HG02970 (cell line): Measurements from ENCODE around the gene DYNC2H1.

Experiments used
- ATAC-seq: cut with Tn5 transposase; IDR thresholded peaks from one replicate; pipeline ENCODE4 v1.9.1; 2021; ENCODE audit warnings: mild to moderate bottlenecking, moderate library complexity, moderate number of reproducible peaks; ENCODE audit not compliant: unreplicated experiment, low FRiP score

Gene DYNC2H1

DNA sequence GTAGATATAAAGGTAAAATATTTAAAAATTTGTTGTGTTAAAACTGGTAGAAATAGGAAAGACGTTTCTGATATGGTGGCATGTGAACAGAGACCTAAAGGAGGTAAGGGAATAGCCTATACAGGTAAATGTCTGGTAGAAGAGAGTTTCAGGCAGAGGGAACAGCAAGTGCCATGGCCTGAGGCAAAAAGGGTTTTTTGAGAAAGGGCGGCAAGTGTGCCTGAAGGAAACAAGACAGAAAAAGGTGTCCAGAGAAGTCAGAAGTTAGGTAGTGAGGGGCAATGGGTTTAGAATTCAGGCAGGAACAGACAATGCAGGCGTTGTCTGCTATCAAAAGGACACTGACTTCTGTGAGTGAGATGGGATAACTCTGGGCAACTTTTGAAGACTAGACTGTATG, 339.7 kb downstream of the DYNC2H1 start:
- ATAC-seq, result no peak

DNA sequence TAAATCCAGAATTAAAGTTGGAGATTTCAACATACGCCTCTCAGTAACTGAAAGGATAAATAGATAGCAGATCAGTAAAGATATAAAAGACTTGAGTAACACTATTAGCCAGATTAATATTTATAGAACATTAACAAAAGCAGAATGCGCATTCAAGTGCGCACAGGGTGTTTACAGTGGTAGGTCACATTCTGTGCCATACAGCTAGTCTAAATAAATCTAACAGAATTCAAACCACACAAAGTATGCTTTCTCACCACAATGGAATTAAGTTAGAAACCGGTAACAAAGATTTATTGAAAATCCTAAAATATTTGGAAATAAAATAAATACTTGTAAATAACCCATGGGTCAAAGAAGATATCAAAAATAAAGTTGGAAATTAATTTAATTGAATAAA, 341.0 kb downstream of the DYNC2H1 start:
- ATAC-seq, result no peak

DNA sequence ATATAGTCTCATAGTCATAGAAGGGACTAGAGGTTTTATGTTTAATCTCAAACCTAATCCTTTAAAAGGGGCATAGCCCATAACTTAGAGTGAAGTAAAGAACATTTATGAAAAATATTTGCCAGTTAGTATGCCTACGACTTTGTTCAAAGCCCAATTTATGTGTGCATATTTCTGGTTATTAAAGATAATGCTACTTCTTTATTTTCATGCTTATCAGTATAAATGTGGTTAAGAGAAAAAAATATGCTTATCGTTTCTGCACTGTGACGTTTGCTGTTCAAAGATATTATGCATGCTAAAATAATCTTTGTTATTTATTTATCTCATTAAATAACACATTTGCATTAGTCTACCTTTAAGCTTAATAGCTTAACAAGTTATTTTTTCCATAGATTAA, 343.9 kb downstream of the DYNC2H1 start:
- no peak for ATAC-seq

DNA sequence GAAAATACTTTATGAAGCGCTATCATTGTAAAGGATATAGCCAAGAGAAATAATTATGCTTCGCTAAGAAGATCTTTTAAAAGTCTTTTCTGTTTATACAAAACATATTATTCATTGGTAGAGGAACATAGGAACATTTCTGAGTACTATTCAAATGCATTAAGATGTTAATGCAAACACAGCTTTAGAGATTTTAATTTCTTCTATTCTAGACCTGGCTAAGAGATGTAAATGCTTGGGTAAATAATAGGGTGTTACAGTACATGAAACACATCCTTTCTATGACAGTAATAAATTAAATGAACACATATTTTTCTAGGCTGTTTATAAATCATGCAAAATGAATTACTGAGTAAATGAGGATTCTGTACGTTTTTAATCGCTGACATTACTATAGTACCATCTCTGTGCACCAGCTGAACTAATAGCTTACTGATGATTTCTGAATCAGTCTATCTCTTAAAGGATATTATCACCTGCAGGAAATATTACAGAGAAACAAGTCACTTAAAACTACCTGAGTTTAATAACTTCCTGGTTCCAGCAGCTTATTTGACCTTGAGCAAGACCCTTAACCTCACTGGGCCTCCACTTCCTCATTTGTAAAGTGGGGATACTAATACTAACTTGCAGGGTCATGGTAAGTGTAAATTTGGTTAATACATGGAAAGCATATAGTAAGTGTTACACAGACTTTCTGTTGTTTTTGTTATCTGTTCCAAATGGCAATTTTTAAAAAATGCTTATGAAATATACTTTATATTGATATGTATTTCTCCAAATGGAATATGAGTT, 344.9 kb downstream of the DYNC2H1 start:
- ATAC-seq, result no peak

DNA sequence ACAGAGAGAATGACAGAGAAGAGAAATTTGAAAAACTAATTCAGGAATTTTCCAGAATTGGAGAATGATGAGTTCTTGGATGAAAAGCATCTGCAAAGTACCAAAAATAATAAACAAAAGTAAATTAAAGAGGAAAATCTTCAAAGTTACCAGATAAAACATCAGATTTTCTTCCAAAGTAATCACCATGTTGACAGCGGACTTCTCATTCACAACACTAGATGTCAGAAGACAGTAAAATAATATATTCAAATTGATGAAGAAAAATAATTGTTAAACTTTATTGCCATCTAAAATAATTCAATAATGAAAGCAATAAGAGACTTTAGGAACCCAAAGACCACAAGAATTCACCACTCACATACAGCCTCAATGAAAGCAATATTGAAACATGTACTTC, 355.2 kb downstream of the DYNC2H1 start:
- ATAC-seq, result no peak

- no peak for ATAC-seq
Measured at GRCh38 chr11:103465555-103466140, 356.4 kb downstream of the DYNC2H1 start.

DNA sequence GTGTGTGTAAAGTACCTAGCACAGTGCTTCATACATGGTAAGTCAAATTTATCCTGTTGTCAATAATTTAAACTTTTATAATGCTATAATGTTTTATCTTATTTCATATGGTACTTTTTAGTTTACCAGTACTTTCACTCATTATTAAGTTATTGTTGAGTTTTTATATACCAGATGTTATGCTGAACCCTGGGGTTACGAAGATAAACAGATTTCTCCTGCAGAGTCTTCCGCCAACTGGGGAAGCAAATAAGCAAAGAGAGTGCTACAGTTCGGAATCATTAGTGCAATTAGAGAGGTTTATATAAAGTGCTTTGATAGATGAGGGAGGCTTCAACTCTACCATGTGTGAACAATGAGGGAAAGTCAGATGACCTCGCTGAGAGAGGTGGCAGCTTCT, 362.3 kb downstream of the DYNC2H1 start:
- ATAC-seq, result no peak

DNA sequence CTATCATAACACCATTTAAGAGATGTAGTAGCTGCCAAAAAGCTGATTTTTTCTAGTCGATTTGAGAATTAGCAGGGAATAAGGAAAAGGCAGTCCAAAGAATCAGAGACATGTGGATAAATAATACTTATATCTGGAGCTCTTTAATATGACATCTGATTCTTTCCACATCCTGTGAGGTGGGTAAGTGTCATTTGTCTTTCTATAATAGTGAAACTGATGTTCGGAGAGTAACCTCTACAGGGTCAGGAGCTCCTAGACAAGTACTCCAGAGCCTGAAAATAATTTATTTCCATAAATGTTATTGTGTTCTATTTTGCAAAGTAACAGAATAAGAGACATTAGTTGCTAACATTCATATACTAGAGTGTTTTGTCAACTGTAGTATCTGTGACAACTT, 367.6 kb downstream of the DYNC2H1 start:
- ATAC-seq, result no peak

DNA sequence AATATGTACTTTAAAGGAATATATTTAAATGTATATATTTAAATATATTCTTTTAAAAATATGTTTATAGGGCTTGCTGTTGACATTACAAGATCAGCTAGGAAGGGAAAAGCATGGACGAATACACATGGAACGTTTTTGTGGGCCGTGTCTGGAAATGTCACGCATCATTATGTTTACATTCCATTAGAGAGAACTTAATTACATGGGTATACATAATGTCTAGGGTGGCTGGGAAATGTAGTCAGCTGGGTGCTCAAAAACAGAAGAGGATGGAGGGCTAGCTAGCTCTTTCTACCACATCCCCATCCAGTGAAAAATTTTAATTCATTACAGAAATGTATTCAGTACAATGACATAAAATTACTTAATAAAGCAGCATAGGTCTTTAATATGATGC, 371.2 kb downstream of the DYNC2H1 start:
- ATAC-seq, result no peak

DNA sequence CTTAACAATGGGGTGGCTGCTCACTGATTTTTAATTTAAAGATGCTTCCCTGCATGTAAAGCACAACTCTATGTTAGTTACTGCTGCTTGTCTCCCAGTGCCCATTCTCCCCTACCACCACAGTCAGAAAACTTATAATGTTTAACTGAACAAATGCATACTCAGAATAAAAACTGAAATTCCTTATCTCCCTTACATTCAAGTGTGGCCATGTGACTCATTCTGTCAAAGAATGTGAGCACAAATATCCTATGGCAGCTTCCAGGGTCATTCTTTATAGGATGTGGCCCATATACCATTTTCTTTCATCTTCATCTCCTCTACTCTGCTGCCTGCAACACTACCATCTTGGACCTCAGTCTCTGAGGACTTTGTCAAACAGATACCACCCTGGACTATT, 374.8 kb downstream of the DYNC2H1 start:
- ATAC-seq, result no peak

DNA sequence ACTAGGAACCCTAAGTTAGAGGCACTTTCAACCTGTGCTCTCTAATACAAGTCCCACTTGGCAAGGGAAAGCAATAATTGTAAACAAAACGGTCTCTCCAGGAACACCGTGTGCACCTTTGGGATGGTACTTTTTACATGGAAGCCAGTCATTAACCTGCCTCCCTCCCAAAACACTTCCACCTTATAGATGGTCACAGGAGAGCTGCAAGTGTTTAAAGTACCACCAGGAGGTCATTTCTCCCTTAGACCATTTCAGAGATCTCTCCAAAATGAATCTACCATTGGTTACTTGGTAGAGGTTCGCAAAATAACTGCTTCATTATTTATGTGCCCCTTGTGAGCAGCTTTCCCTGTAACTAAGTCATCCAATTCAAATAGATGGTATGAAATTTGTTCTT, 375.3 kb downstream of the DYNC2H1 start:
- no peak for ATAC-seq

DNA sequence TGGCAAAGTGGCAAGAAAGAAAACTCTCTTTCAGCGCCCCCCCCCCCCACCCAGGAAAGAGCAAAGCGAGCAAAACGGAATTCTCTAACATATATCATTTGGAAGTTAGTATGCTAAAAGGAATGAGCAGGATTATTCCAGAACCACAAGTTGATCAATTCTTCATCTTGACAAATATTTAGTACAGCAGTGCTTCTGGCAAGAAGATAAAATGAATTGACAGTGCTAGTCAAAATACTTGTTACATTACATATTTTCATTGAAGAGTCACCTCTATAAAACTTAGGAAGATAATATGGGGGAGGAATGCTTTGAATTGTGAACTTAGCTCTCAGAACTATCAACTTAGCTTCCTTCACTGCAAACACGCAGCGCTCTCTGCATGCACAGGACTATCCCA, 377.4 kb downstream of the DYNC2H1 start:
- ATAC-seq, result no peak

GRCh38 chr11:103487113-103487512, 377.9 kb downstream of the DYNC2H1 start:
- ATAC-seq, result no peak

GRCh38 chr11:103488031-103488461, 378.8 kb downstream of the DYNC2H1 start:
- no peak for ATAC-seq

DNA sequence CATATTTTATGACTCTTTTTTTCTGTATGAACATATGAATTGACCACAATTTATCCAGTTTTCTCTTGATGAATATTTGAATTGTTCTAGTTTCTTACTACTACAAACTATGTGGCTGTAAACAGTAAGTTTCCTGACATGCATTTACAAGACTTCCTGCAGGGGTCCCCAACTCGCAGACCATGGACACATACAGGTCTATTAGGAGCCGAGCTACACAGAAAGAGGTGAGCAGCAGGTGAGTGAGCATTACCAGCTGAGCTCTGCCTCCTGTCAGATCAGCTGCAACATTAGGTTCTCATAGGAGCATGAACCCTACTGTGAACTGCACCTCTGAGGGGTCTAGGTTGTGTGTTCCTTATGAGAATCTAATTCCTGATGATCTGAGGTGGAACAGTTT, 379.4 kb downstream of the DYNC2H1 start:
- no peak for ATAC-seq

GRCh38 chr11:103491777-103492176, 382.6 kb downstream of the DYNC2H1 start:
- no peak for ATAC-seq

GRCh38 chr11:103494491-103494890, 385.3 kb downstream of the DYNC2H1 start:
- no peak for ATAC-seq

DNA sequence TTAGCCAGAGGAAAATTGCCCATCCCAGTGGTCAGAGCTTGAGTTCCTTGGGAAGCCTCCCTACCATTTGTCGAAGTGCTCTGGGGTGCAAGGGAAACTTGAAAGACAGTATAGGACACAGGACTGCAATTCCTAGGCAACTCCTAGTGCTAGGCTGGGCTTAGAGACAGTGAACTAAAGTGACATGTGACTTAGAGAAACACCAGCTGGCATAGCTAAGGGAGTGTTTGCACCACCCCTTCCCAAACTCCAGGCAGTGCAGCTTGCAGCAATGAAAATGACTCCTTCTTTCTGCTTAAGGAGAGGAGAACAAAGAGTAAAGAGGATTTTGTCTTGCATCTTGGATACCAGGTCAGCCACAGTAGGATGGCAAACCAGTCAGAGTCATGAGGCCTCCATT, 388.0 kb downstream of the DYNC2H1 start:
- ATAC-seq, result no peak

GRCh38 chr11:103499710-103500340, 390.6 kb downstream of the DYNC2H1 start:
- no peak for ATAC-seq

GRCh38 chr11:103515283-103515682, 406.1 kb downstream of the DYNC2H1 start:
- ATAC-seq, result no peak

DNA sequence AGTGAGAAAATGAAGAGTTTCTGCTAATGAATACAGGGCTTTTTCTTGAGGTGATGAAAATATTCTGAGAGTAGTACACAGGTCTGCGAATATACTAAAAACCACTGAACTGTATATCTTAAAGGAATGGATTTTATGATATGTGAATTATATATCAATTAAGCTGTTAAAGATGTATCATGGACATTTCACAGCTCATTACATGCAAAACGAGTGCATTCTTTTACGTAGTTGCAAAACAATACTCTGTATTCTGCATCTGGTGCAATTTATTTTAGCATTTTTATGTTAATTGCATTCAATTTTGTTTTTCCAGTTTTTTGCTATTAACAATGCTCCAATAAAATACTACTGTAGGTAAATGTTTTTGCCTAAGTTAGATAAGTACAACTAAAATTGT, 411.6 kb downstream of the DYNC2H1 start:
- ATAC-seq, result no peak

DNA sequence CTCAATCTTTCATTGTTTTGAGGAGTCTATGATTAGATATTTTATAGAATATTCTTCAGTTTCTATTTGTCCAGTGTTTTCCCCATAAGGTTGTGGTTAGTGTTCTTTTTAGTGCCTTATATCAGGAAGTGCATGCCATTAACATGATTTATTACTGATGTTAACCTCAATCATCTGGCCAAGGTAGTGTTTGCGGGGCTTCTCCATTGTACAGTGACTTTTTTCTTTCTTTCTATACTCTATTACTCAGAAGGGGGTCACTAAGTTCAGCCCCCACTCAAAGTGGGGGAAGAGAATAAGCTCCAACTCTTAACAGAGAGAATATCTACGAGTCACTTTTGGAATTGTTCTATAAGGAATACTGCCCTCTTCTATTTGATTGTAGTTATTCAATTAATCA, 415.8 kb downstream of the DYNC2H1 start:
- ATAC-seq, result no peak
